ENCODE measurements around the gene HIF3A. TPM values are rescaled to one million over a fixed set of nuclear protein-coding genes. Genes with fewer than 3 reads are reported as not detected.

Gene HIF3A
- total RNA-seq, 2 experiments from 2014 or later, result not detected

- Mint-ChIP-seq H3K27me3 (no peaks in the 10 kb centered on the region), H3K9me3 (no peaks in the 10 kb centered on the region), H3K27ac (no peak overlapping the region), H3K4me3 (no peak overlapping the region), H3K36me3 (ENCODE audit: low read depth) (peaks cover 59% of the 10 kb centered on the region), H3K4me1 (ENCODE audit: low read depth) (peaks cover 57% of the 10 kb centered on the region)
- ChIA-PET POLR2A (no interaction called here), CTCF (interaction anchor here (0.7 kb wide), 1 partner anchor 10 kb away, joined by 3 read pairs; no protein-coding TSS in a partner anchor)
- no peak for DNase-seq
- Histone ChIP-seq H3K27ac (ENCODE audit: low read depth in 1 of 2, low read length in 2 of 2) (no peak overlapping the region), H3K27me3 (ENCODE audit: control insufficient read depth in 1 of 2, insufficient read depth in 2 of 2, low read length in 2 of 2) (no peaks in the 10 kb centered on the region), H3K36me3 (ENCODE audit: insufficient read depth, low read length) (peaks cover 44% of the 10 kb centered on the region), H3K9me3 (ENCODE audit: control insufficient read depth in 1 of 2, insufficient read depth in 1 of 2, low read length in 2 of 2) (no peaks in the 10 kb centered on the region), H3K4me1 (ENCODE audit: insufficient read depth, low read length) (peaks cover 49% of the 10 kb centered on the region), H3K4me3 (ENCODE audit: low read length) (no peak overlapping the region)
- no peak for ATAC-seq (ENCODE audit: poor library complexity)
- TF ChIP-seq CTCF (IDR thresholded peaks at IDR 0.05), result no peak
- intact Hi-C loops (cut with DNase I, micrococcal nuclease), result no loop called here
Measured at GRCh38 chr19:46353730-46354528, 57.1 kb downstream of the HIF3A start.

DNA sequence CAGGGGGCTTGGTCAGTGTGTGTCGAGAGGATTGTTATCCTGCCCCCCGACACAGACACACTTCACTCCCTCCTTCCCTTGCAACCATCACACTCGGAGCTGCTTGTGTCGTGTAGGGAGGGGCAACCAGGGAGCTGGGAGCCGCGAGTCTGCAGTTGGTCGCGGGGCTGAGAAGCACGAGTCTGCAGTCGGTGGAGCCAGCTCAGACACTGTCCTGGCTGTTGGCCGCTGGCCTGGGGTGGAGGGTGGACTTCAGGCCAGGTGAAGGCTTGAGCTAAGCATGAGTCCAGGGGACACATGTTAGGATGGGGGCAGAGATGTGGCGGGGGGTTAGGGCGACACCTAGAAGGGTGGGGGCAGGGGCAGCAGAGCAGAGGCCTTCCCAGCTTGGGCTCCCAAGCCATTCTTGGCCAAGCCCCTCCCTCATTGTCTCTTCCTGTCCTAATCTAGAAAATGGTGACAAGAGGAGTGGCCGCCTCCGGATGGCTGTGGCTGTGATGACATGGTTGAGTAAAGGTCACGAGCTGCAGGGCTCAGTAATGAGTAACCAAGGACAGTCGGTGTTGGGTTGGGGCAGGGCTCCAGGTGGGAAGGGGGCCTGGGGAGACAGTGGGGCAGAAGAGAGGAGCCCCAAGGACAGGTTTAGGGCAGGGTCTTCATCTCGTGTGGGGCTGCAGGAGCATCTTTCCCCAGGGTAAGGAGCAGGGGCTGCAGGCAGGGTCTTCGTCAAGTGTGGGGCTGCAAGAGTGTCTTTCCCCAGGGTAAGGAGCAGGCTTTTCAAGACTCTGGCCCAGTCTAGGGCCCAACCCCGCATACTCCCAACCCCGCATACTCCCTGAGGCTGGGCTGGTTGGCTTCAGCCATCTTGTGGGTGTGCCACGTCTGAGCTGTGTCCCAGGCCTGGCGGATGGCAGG is 58.6 kb downstream of the HIF3A start:
- TF ChIP-seq CTCF (IDR thresholded peaks at IDR 0.05), result no peak
- no peaks in the 10 kb centered on the region for H3K9me3 ChIP-seq (ENCODE audit: control insufficient read depth in 1 of 2, insufficient read depth in 1 of 2, low read length in 2 of 2)
- Mint-ChIP-seq H3K4me3 (no peak overlapping the region), H3K4me1 (ENCODE audit: low read depth) (peaks cover 48% of the 10 kb centered on the region), H3K36me3 (ENCODE audit: low read depth) (peaks cover 60% of the 10 kb centered on the region), H3K27ac (no peak overlapping the region), H3K9me3 (no peaks in the 10 kb centered on the region), H3K27me3 (no peaks in the 10 kb centered on the region)
- POLR2A ChIA-PET, result no interaction called here
- peaks cover 37% of the 10 kb centered on the region for H3K4me1 ChIP-seq (ENCODE audit: insufficient read depth, low read length)
- CTCF ChIA-PET, result no interaction called here
- peak overlapping the region in 1 of 2 donors; percentile 10 for H3K27ac ChIP-seq (ENCODE audit: low read depth in 1 of 2, low read length in 2 of 2)
- ATAC-seq (ENCODE audit: poor library complexity) (no peak), DNase-seq (no peak)
- H3K4me3 ChIP-seq (ENCODE audit: low read length), result no peak overlapping the region
- intact Hi-C loops (cut with DNase I, micrococcal nuclease), result no loop called here
- no peaks in the 10 kb centered on the region for H3K27me3 ChIP-seq (ENCODE audit: control insufficient read depth in 1 of 2, insufficient read depth in 2 of 2, low read length in 2 of 2)
- H3K36me3 ChIP-seq (ENCODE audit: insufficient read depth, low read length), result peaks cover 44% of the 10 kb centered on the region

- Mint-ChIP-seq H3K4me3 (no peak overlapping the region), H3K27me3 (no peaks in the 10 kb centered on the region), H3K36me3 (ENCODE audit: low read depth) (peaks cover 60% of the 10 kb centered on the region), H3K9me3 (no peaks in the 10 kb centered on the region), H3K4me1 (ENCODE audit: low read depth) (peaks cover 44% of the 10 kb centered on the region), H3K27ac (no peak overlapping the region)
- no peak for TF ChIP-seq CTCF (IDR thresholded peaks at IDR 0.05)
- no peaks in the 10 kb centered on the region for H3K27me3 ChIP-seq (ENCODE audit: control insufficient read depth in 1 of 2, insufficient read depth in 2 of 2, low read length in 2 of 2)
- POLR2A ChIA-PET, result no interaction called here
- peaks cover 44% of the 10 kb centered on the region for H3K36me3 ChIP-seq (ENCODE audit: insufficient read depth, low read length)
- H3K27ac ChIP-seq (ENCODE audit: low read depth in 1 of 2, low read length in 2 of 2), result peak overlapping the region in 1 of 2 donors; percentile 10
- H3K9me3 ChIP-seq (ENCODE audit: control insufficient read depth in 1 of 2, insufficient read depth in 1 of 2, low read length in 2 of 2), result no peaks in the 10 kb centered on the region
- ATAC-seq (ENCODE audit: poor library complexity), result no peak
- intact Hi-C loops (cut with DNase I, micrococcal nuclease), result no loop called here
- no peak for DNase-seq
- H3K4me1 ChIP-seq (ENCODE audit: insufficient read depth, low read length), result peaks cover 34% of the 10 kb centered on the region
- CTCF ChIA-PET, result no interaction called here
- H3K4me3 ChIP-seq (ENCODE audit: low read length), result no peak overlapping the region
Measured at GRCh38 chr19:46356149-46357055, 59.6 kb downstream of the HIF3A start.

All from CD4-positive, alpha-beta T cell (primary cell).